ENCODE measurements around the gene SLC25A25. TPM values are rescaled to one million over a fixed set of nuclear protein-coding genes. Genes with fewer than 3 reads are reported as not detected.

The SLC25A25 gene
- total and polyA plus RNA-seq, 10 of the 15 experiments (the other 5 are each of a cell fraction or from before 2014, with no cell fraction given) = 0.04 to 17.1 (median 12.4) TPM; not detected in 1

DNA sequence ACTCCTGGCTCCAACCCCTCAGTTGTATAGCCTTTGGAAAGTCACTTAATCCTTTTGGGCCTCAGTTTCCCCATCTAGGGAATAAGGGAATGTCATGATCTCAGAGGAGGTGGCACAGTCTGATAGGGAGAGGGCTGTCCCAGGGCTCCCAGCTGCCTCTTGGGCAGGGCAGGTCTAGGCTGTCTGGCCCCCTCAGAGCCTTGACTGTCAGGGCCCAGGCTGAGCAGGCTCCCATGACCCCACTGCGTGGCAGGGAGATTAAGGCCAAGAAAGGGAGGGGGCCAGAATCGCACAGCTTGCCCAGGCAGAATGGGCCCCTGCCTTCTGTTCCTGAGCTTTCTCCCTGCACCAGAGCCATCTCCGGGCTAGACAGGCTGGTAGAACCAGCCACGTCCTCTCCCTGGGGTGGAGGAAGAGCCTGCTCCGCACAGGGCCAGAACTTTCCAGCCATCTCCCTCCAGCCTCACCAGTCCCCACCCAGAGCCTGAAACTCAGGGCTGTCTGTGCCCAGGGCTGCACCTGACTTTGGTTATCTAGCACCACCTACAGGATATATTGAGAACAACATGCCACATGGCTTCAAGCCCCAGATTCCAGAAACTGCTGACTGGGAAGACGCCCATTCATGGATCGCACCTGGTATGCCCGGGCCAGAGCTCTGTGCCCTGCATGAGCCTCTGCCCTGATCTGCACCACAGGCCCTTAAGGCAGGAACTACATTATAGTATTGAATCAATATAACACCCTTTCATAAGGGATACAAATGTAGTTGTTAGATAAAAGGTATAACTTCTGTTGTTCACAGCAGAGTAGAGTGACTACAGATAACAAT is 33.0 kb upstream of the SLC25A25 start (continued):
- TF ChIP-seq CHD1 (IDR thresholded peaks at IDR 0.05; ENCODE audit: low read depth, low read length) = no peak
- no peak for TF ChIP-seq KDM1A (IDR thresholded peaks at IDR 0.05; ENCODE audit: borderline replicate concordance)
- TF ChIP-seq LARP7 (IDR thresholded peaks at IDR 0.05) = no peak
- TF ChIP-seq POU2F2 (IDR thresholded peaks at IDR 0.05; ENCODE audit: borderline replicate concordance, low read depth, low read length) = peak; percentile 35; the same call in 1 of the 3 replicates
- TF ChIP-seq, protein P1, sequence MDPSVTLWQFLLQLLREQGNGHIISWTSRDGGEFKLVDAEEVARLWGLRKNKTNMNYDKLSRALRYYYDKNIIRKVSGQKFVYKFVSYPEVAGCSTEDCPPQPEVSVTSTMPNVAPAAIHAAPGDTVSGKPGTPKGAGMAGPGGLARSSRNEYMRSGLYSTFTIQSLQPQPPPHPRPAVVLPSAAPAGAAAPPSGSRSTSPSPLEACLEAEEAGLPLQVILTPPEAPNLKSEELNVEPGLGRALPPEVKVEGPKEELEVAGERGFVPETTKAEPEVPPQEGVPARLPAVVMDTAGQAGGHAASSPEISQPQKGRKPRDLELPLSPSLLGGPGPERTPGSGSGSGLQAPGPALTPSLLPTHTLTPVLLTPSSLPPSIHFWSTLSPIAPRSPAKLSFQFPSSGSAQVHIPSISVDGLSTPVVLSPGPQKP (IDR thresholded peaks at IDR 0.05; ENCODE audit: low read depth, low read length) = no peak
- TF ChIP-seq, protein P2, sequence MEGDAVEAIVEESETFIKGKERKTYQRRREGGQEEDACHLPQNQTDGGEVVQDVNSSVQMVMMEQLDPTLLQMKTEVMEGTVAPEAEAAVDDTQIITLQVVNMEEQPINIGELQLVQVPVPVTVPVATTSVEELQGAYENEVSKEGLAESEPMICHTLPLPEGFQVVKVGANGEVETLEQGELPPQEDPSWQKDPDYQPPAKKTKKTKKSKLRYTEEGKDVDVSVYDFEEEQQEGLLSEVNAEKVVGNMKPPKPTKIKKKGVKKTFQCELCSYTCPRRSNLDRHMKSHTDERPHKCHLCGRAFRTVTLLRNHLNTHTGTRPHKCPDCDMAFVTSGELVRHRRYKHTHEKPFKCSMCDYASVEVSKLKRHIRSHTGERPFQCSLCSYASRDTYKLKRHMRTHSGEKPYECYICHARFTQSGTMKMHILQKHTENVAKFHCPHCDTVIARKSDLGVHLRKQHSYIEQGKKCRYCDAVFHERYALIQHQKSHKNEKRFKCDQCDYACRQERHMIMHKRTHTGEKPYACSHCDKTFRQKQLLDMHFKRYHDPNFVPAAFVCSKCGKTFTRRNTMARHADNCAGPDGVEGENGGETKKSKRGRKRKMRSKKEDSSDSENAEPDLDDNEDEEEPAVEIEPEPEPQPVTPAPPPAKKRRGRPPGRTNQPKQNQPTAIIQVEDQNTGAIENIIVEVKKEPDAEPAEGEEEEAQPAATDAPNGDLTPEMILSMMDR (IDR thresholded peaks at IDR 0.05 in 2 of 3, conservative IDR thresholded peaks at IDR 0.05 in 1 of 3; ENCODE audit: control insufficient read depth in 2 of 3, extremely low read depth in 1 of 3, insufficient read depth in 1 of 3, low read depth in 3 of 3, low read length in 3 of 3) = peak; percentile 82 to 91 (median 91); a peak in 5 of 6 replicates
- TF ChIP-seq, protein P3, sequence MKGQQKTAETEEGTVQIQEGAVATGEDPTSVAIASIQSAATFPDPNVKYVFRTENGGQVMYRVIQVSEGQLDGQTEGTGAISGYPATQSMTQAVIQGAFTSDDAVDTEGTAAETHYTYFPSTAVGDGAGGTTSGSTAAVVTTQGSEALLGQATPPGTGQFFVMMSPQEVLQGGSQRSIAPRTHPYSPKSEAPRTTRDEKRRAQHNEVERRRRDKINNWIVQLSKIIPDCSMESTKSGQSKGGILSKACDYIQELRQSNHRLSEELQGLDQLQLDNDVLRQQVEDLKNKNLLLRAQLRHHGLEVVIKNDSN (IDR thresholded peaks at IDR 0.05; ENCODE audit: borderline replicate concordance, extremely low read length, insufficient read depth, low read depth, low read length) = no peak
- TF ChIP-seq ATF7 (IDR thresholded peaks at IDR 0.05; ENCODE audit: low read depth) = no peak
- peak; percentile 47; the same call in 1 of the 2 replicates for TF ChIP-seq EED (IDR thresholded peaks at IDR 0.05; ENCODE audit: low read depth)
- no peak for TF ChIP-seq CBFB (IDR thresholded peaks at IDR 0.05; ENCODE audit: low read depth)
- no peak for TF ChIP-seq BACH1 (IDR thresholded peaks at IDR 0.05; ENCODE audit: borderline replicate concordance)
- TF ChIP-seq MTA2 (IDR thresholded peaks at IDR 0.05; ENCODE audit: low read depth) = no peak
- no peak for TF ChIP-seq MYC (IDR thresholded peaks at IDR 0.05; ENCODE audit: insufficient read depth, insufficient read length, insufficient replicate concordance, low read length, severe bottlenecking)
- TF ChIP-seq, protein P4, sequence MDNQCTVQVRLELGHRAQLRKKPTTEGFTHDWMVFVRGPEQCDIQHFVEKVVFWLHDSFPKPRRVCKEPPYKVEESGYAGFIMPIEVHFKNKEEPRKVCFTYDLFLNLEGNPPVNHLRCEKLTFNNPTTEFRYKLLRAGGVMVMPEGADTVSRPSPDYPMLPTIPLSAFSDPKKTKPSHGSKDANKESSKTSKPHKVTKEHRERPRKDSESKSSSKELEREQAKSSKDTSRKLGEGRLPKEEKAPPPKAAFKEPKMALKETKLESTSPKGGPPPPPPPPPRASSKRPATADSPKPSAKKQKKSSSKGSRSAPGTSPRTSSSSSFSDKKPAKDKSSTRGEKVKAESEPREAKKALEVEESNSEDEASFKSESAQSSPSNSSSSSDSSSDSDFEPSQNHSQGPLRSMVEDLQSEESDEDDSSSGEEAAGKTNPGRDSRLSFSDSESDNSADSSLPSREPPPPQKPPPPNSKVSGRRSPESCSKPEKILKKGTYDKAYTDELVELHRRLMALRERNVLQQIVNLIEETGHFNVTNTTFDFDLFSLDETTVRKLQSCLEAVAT (IDR thresholded peaks at IDR 0.05) = no peak
- no peak for TF ChIP-seq SUZ12 (IDR thresholded peaks at IDR 0.05; ENCODE audit: unreplicated experiment)
- no peak for TF ChIP-seq NRF1 (conservative IDR thresholded peaks at IDR 0.05; ENCODE audit: low read depth, low read length)
- no peak for TF ChIP-seq JUND (IDR thresholded peaks at IDR 0.05; ENCODE audit: low read depth, low read length)
- no peak for TF ChIP-seq MYB (IDR thresholded peaks at IDR 0.05; ENCODE audit: borderline replicate concordance, low read depth, low read length)
- TF ChIP-seq, protein P5, sequence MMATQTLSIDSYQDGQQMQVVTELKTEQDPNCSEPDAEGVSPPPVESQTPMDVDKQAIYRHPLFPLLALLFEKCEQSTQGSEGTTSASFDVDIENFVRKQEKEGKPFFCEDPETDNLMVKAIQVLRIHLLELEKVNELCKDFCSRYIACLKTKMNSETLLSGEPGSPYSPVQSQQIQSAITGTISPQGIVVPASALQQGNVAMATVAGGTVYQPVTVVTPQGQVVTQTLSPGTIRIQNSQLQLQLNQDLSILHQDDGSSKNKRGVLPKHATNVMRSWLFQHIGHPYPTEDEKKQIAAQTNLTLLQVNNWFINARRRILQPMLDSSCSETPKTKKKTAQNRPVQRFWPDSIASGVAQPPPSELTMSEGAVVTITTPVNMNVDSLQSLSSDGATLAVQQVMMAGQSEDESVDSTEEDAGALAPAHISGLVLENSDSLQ (IDR thresholded peaks at IDR 0.05) = no peak
- TF ChIP-seq HDGF (IDR thresholded peaks at IDR 0.05) = no peak
- peak; percentile 68 for TF ChIP-seq YY1 (IDR thresholded peaks at IDR 0.05; ENCODE audit: low read depth, low read length)
- TF ChIP-seq EP300 (IDR thresholded peaks at IDR 0.05; ENCODE audit: borderline replicate concordance in 1 of 2, control insufficient read depth in 1 of 2, low read depth in 2 of 2, low read length in 2 of 2) = no peak
- TF ChIP-seq ZNF24 (IDR thresholded peaks at IDR 0.05) = no peak

Data from GM12878 (cell line).